NCI-H748 (cell line): Measurements from ENCODE around the gene EHMT2.
A peak's percentile ranks its signal among the peaks of the same experiment; 100 is the strongest.
"Not testable (repeated sequence)": the region's sequence is repeated elsewhere in the genome, so short reads cannot be mapped to it uniquely, and the experiment has no call there.

ENCODE experiments used
- DNase-seq: peaks from one replicate; lab custom pipeline; 2025; ENCODE audit not compliant: unreplicated experiment; lab: John Stamatoyannopoulos, UW

EHMT2 gene

GRCh38 chr6:31915756-31916155 is 18.3 kb upstream of the EHMT2 start:
- DNase-seq: no peak

- DNase-seq: no peak
Observed at GRCh38 chr6:31915351-31915750, 17.9 kb upstream of the EHMT2 start.

GRCh38 chr6:31911826-31912585 is 14.5 kb upstream of the EHMT2 start:
- DNase-seq: no peak

- DNase-seq: not testable (repeated sequence)
Observed at GRCh38 chr6:31909298-31909697, 11.8 kb upstream of the EHMT2 start.

- DNase-seq: no peak
Observed at GRCh38 chr6:31908791-31909190, 11.3 kb upstream of the EHMT2 start.

GRCh38 chr6:31908255-31908654 is 10.8 kb upstream of the EHMT2 start:
- DNase-seq: not testable (repeated sequence)

GRCh38 chr6:31907158-31907813 is 9.8 kb upstream of the EHMT2 start:
- DNase-seq: no peak

- DNase-seq: not testable (repeated sequence)
Observed at GRCh38 chr6:31906727-31907126, 9.2 kb upstream of the EHMT2 start.

GRCh38 chr6:31906122-31906521 is 8.6 kb upstream of the EHMT2 start:
- DNase-seq: no peak

GRCh38 chr6:31905041-31905440 is 7.5 kb upstream of the EHMT2 start:
- DNase-seq: no peak

GRCh38 chr6:31903957-31904356 is 6.5 kb upstream of the EHMT2 start:
- DNase-seq: no peak

GRCh38 chr6:31901953-31902643 is 4.6 kb upstream of the EHMT2 start, which contains the start of gene ZBTB12:
TSS of gene ZBTB12 (minus strand) at chr6:31902086. CDS start at chr6:31901305, 781 bp downstream.
- peak; percentile 99 for DNase-seq

GRCh38 chr6:31901415-31901952 is 4.0 kb upstream of the EHMT2 start:
- peak; percentile 75 for DNase-seq

- DNase-seq: peak; percentile 66
Observed at GRCh38 chr6:31900917-31901414, 3.5 kb upstream of the EHMT2 start.

- DNase-seq: no peak
Observed at GRCh38 chr6:31899882-31900722, 2.6 kb upstream of the EHMT2 start.

- DNase-seq: no peak
Observed at GRCh38 chr6:31899215-31899614, 1.7 kb upstream of the EHMT2 start.

- DNase-seq: peak; percentile 80
Observed at GRCh38 chr6:31898383-31899011, 999 bp upstream of the EHMT2 start.

GRCh38 chr6:31896856-31897611 is 464 bp downstream of the EHMT2 start:
- peak; percentile 52 for DNase-seq

- no peak for DNase-seq
Observed at GRCh38 chr6:31896493-31896855, 1.0 kb downstream of the EHMT2 start.
